WTC11 (cell line): Measurements from ENCODE around the gene KIF12. TPM values are rescaled to one million over a fixed set of nuclear protein-coding genes. Genes with fewer than 3 reads are reported as not detected.

Experiments
- ATAC-seq: fragments of 200-7000 bp; cut with Tn5 transposase; 2 replicates; pipeline ENCODE4 v1.10.0; 2021; ENCODE audit warnings: mild to moderate bottlenecking, moderate library complexity
- CTCF ChIA-PET: fragments of 300-600 bp; sonication (Branson Sonifier 250); formaldehyde crosslinking; loops from one replicate; lab custom pipeline; 2021; ENCODE audit warnings: antibody characterized with exemption; lab: Charles Lee
- POLR2A ChIA-PET: fragments of 350-600 bp; sonication (Branson Sonifier 250); formaldehyde crosslinking; loops from one replicate; lab custom pipeline; 2021; ENCODE audit warnings: antibody characterized with exemption; lab: Charles Lee
- DNase-seq: peaks from one replicate; pipeline ENCODE4 v3.0.0; 2021; ENCODE audit warnings: low spot score
- H3K27ac Mint-ChIP-seq: 2 replicates; pipeline ENCODE4 v1.8.0; 2021; ENCODE audit warnings: mixed read lengths
- H3K27me3 Mint-ChIP-seq: 2 replicates; pipeline ENCODE4 v1.8.0; 2021; ENCODE audit warnings: low read depth, mild to moderate bottlenecking, moderate library complexity, mixed read lengths
- H3K36me3 Mint-ChIP-seq: 2 replicates; pipeline ENCODE4 v1.8.0; 2021; ENCODE audit warnings: mixed read lengths
- H3K4me1 Mint-ChIP-seq: 2 replicates; pipeline ENCODE4 v1.8.0; 2022; ENCODE audit warnings: mixed read lengths
- H3K4me3 Mint-ChIP-seq: 2 replicates; pipeline ENCODE4 v1.8.0; 2021; ENCODE audit warnings: mild to moderate bottlenecking, moderate library complexity, mixed read lengths
- H3K9me3 Mint-ChIP-seq: 2 replicates; pipeline ENCODE4 v1.8.0; 2021; ENCODE audit warnings: mixed read lengths
- ATF1 ChIP-seq: sonication (generic); formaldehyde crosslinking; IDR thresholded peaks from 2 replicates; pipeline ENCODE4 v1.8.1; 2023; ENCODE audit warnings: mild to moderate bottlenecking, moderate library complexity, missing genetic modification reagents
- CDX4 ChIP-seq: fragments of 250-450 bp; sonication (Bioruptor Pico); IDR thresholded peaks from 2 replicates; pipeline ENCODE4 v1.9.0; 2021; ENCODE audit warnings: moderate library complexity, mild to moderate bottlenecking, inconsistent platforms, borderline replicate concordance
- ESRRA ChIP-seq: sonication (generic); formaldehyde crosslinking; IDR thresholded peaks from 2 replicates; pipeline ENCODE4 v1.8.1; 2022; ENCODE audit warnings: mild to moderate bottlenecking, missing genetic modification reagents, borderline replicate concordance
- IRF2 ChIP-seq: sonication (generic); formaldehyde crosslinking; IDR thresholded peaks from 2 replicates; pipeline ENCODE4 v1.8.0; 2022; ENCODE audit warnings: low read depth, missing genetic modification reagents, borderline replicate concordance
- MAX ChIP-seq: sonication (generic); formaldehyde crosslinking; IDR thresholded peaks from 2 replicates; pipeline ENCODE4 v1.8.0; 2022; ENCODE audit warnings: mild to moderate bottlenecking, missing genetic modification reagents
- MXD4 ChIP-seq: fragments of 250-450 bp; sonication (Bioruptor Pico); IDR thresholded peaks from 2 replicates; pipeline ENCODE4 v1.8.0; 2021; ENCODE audit warnings: mild to moderate bottlenecking, moderate library complexity, borderline replicate concordance
- NFATC4 ChIP-seq: fragments of 250-450 bp; sonication (Bioruptor Pico); IDR thresholded peaks from 2 replicates; pipeline ENCODE4 v1.9.0; 2021; ENCODE audit warnings: mild to moderate bottlenecking
- NR3C1 ChIP-seq: sonication (generic); formaldehyde crosslinking; conservative IDR thresholded peaks from 2 replicates; pipeline ENCODE4 v1.8.1; 2023; ENCODE audit warnings: low read depth, mild to moderate bottlenecking, missing genetic modification reagents
- OVOL2 ChIP-seq: fragments of 250-450 bp; sonication (Bioruptor Pico); IDR thresholded peaks from 2 replicates; pipeline ENCODE4 v1.9.0; 2021; ENCODE audit warnings: mild to moderate bottlenecking, borderline replicate concordance
- PRDM15 ChIP-seq: sonication (generic); formaldehyde crosslinking; IDR thresholded peaks from 2 replicates; pipeline ENCODE4 v1.8.0; 2022; ENCODE audit warnings: missing genetic modification reagents
- SOX15 ChIP-seq: fragments of 250-450 bp; sonication (Bioruptor Pico); IDR thresholded peaks from 2 replicates; pipeline ENCODE4 v1.9.0; 2021; ENCODE audit warnings: mild to moderate bottlenecking
- SP1 ChIP-seq: sonication (generic); formaldehyde crosslinking; conservative IDR thresholded peaks from 2 replicates; pipeline ENCODE4 v1.8.1; 2022; ENCODE audit warnings: missing genetic modification reagents
- TCF7 ChIP-seq: sonication (generic); formaldehyde crosslinking; IDR thresholded peaks from 2 replicates; pipeline ENCODE4 v1.8.0; 2022; ENCODE audit warnings: mild to moderate bottlenecking, low read depth, missing genetic modification reagents, moderate library complexity
- TEAD1 ChIP-seq: sonication (generic); formaldehyde crosslinking; IDR thresholded peaks from 2 replicates; pipeline ENCODE4 v1.8.0; 2022; ENCODE audit warnings: mild to moderate bottlenecking, missing genetic modification reagents
- TP53 ChIP-seq: sonication (generic); formaldehyde crosslinking; IDR thresholded peaks from 2 replicates; pipeline ENCODE4 v1.8.1; 2023; ENCODE audit warnings: mild to moderate bottlenecking, missing genetic modification reagents
- ZBTB21 ChIP-seq: sonication (generic); formaldehyde crosslinking; IDR thresholded peaks from 2 replicates; pipeline ENCODE4 v1.8.1; 2023; ENCODE audit warnings: mild to moderate bottlenecking, missing genetic modification reagents, borderline replicate concordance
- ZMAT4 ChIP-seq: fragments of 250-450 bp; sonication (Bioruptor Pico); IDR thresholded peaks from 2 replicates; pipeline ENCODE4 v1.9.0; 2021; ENCODE audit warnings: mild to moderate bottlenecking
- ZNF138 ChIP-seq: sonication (generic); formaldehyde crosslinking; conservative IDR thresholded peaks from 2 replicates; pipeline ENCODE4 v1.8.1; 2022; ENCODE audit warnings: mild to moderate bottlenecking, moderate library complexity, missing genetic modification reagents
- ZNF219 ChIP-seq: sonication (generic); formaldehyde crosslinking; IDR thresholded peaks from 2 replicates; pipeline ENCODE4 v1.8.0; 2023; ENCODE audit warnings: missing genetic modification reagents, mild to moderate bottlenecking, borderline replicate concordance
- ZNF396 ChIP-seq: fragments of 250-450 bp; sonication (Bioruptor Pico); IDR thresholded peaks from 2 replicates; pipeline ENCODE4 v1.8.0; 2021; ENCODE audit warnings: mild to moderate bottlenecking, moderate library complexity, borderline replicate concordance
- ZNF423 ChIP-seq: fragments of 250-450 bp; sonication (Bioruptor Pico); IDR thresholded peaks from 2 replicates; pipeline ENCODE4 v2.1.2; 2022; ENCODE audit warnings: mild to moderate bottlenecking, moderate library complexity
- ZNF512 ChIP-seq: sonication (generic); formaldehyde crosslinking; IDR thresholded peaks from 2 replicates; pipeline ENCODE4 v1.8.1; 2022; ENCODE audit warnings: missing genetic modification reagents, borderline replicate concordance
- total RNA-seq: library from RNA; stranded (reverse); gene quantifications from 3 replicates; pipeline ENCODE4 v1.2.3, GENCODE V29; 2021

The KIF12 gene
- total RNA-seq, 1 experiment from 2014 or later, result 4.0 TPM

- DNase-seq (no peak), ATAC-seq (no peak)
- Mint-ChIP-seq H3K4me3 (no peak overlapping the region), H3K4me1 (0 out of 2 replicates have a peak, but pooled peaks cover 3% of the 10 kb centered on the region), H3K9me3 (no peaks in the 10 kb centered on the region), H3K36me3 (peaks cover 3% of the 10 kb centered on the region; the same call in 1 of the 2 replicates), H3K27ac (no peak overlapping the region), H3K27me3 (no peaks in the 10 kb centered on the region)
- CTCF ChIA-PET, result interaction anchor here (0.6 kb wide), 1 partner anchor 24 kb away, joined by 3 read pairs; no protein-coding TSS in a partner anchor
- POLR2A ChIA-PET, result no interaction called here
- no peak for TF ChIP-seq NR3C1 (CRISPR knock-in tag)
- no peak for TF ChIP-seq MAX (CRISPR knock-in tag)
- TF ChIP-seq SOX15 (CRISPR knock-in tag), result no peak
- TF ChIP-seq TP53, result no peak
- TF ChIP-seq ZNF512 (CRISPR knock-in tag), result no peak
- TF ChIP-seq ATF1 (CRISPR knock-in tag), result no peak
- TF ChIP-seq ZNF138, result no peak
- no peak for TF ChIP-seq TCF7 (CRISPR knock-in tag)
- no peak for TF ChIP-seq NFATC4 (CRISPR knock-in tag)
- TF ChIP-seq OVOL2 (CRISPR knock-in tag), result no peak
- no peak for TF ChIP-seq ZNF219 (CRISPR knock-in tag)
- TF ChIP-seq ZBTB21 (CRISPR knock-in tag), result no peak
- TF ChIP-seq IRF2, result no peak
- no peak for TF ChIP-seq ZMAT4 (CRISPR knock-in tag)
- no peak for TF ChIP-seq TEAD1 (CRISPR knock-in tag)
- TF ChIP-seq ESRRA, result no peak
Observed at GRCh38 chr9:114056527-114056926, 42.6 kb downstream of the KIF12 start.

GRCh38 chr9:114055894-114056293, 43.2 kb downstream of the KIF12 start:
- Mint-ChIP-seq H3K4me1 (0 out of 2 replicates have a peak, but pooled peaks cover 3% of the 10 kb centered on the region), H3K27me3 (no peaks in the 10 kb centered on the region), H3K4me3 (no peak overlapping the region), H3K36me3 (peaks cover 6% of the 10 kb centered on the region; the same call in 1 of the 2 replicates), H3K9me3 (no peaks in the 10 kb centered on the region), H3K27ac (no peak overlapping the region)
- ChIA-PET CTCF (interaction anchor here (0.6 kb wide), 1 partner anchor 23 kb away, joined by 3 read pairs; no protein-coding TSS in a partner anchor), POLR2A (no interaction called here)
- DNase-seq (no peak), ATAC-seq (no peak)
- no peak for TF ChIP-seq ZNF396

GRCh38 chr9:114055061-114055460, 44.0 kb downstream of the KIF12 start:
- ATAC-seq, result peak; percentile 30
- Mint-ChIP-seq H3K36me3 (peaks cover 9% of the 10 kb centered on the region; the same call in 1 of the 2 replicates), H3K27ac (no peak overlapping the region), H3K9me3 (no peaks in the 10 kb centered on the region), H3K27me3 (no peaks in the 10 kb centered on the region), H3K4me1 (0 out of 2 replicates have a peak, but pooled peaks cover 3% of the 10 kb centered on the region), H3K4me3 (no peak overlapping the region)
- ChIA-PET POLR2A (no interaction called here), CTCF (no interaction called here)
- TF ChIP-seq SP1 (CRISPR knock-in tag) (no peak), PRDM15 (CRISPR knock-in tag) (no peak), CDX4 (CRISPR knock-in tag) (no peak), MXD4 (CRISPR knock-in tag) (no peak), ZNF423 (CRISPR knock-in tag) (no peak), TP53 (no peak), NR3C1 (CRISPR knock-in tag) (no peak), NFATC4 (CRISPR knock-in tag) (no peak)
- no peak for DNase-seq
